K562 (cell line): ENCODE results near the gene EGR1. TPM values are rescaled to one million over a fixed set of nuclear protein-coding genes. Genes with fewer than 3 reads are reported as not detected.

Experiments
- ATAC-seq: fragments of 200-7000 bp; cut with Tn5 transposase; 3 replicates; pipeline ENCODE4 v1.9.1; 2020; ENCODE audit warnings: moderate library complexity
- BruUV-seq: library from RNA; stranded (reverse); fragments of 400-500 nt; replicated peaks from 2 replicates; lab custom pipeline; 2021; lab: Mats Ljungman, UMichigan
- CTCF ChIA-PET: fragments of 300-600 bp; formaldehyde crosslinking; extraction: SDS; loops from one replicate; lab custom pipeline; 2021; ENCODE audit warnings: low intra/inter-chr PET ratio; lab: Yijun Ruan, JAX
- POLR2A ChIA-PET: fragments of 300-600, 350-650 bp; sonication (Branson Sonifier 250); formaldehyde crosslinking; extraction: SDS; loops from one replicate; lab custom pipeline; 2021; ENCODE audit warnings: antibody characterized with exemption, inconsistent platforms; lab: Yijun Ruan, JAX
- DNase-seq, 4 experiments: peaks; one replicate each; pipeline versions ENCODE4 v3.0.0 to v3.0.0-alpha.2; 2011 to 2018; ENCODE audit warnings: low spot score in 3 of 4, mixed read lengths in 3 of 4; ENCODE audit errors: extremely low read depth in 1 of 4
- FAIRE-seq: peaks from 2 replicates; lab custom pipeline; 2011; peaks lifted over from hg19 to GRCh38; lab: Jason Lieb, UNC
- H2AFZ ChIP-seq: 2 replicates; pipeline ENCODE4 v1.6.0; 2011; ENCODE audit warnings: low read depth, low read length, control low read depth, inconsistent platforms
- H3K27ac ChIP-seq: fragments of 200-600 bp; 3 replicates; pipeline ENCODE4 v1.8.0; 2011; ENCODE audit warnings: low read depth, mild to moderate bottlenecking, control low read depth, inconsistent platforms, low read length, moderate library complexity, mixed read lengths; ENCODE audit errors: extremely low read depth
- H3K27me3 ChIP-seq, 2 experiments: fragments of 300-600 bp in 1 of 2; 2 replicates in 1 of 2; 3 replicates in 1 of 2; pipeline versions ENCODE4 v1.6.0 to v1.8.0; 2011; ENCODE audit warnings: inconsistent platforms in 2 of 2, low read length in 2 of 2, mild to moderate bottlenecking in 1 of 2, mixed read lengths in 1 of 2, moderate library complexity in 1 of 2; ENCODE audit not compliant: control insufficient read depth in 2 of 2, insufficient read depth in 2 of 2
- H3K36me3 ChIP-seq: fragments of 300-600 bp; 3 replicates; pipeline ENCODE4 v1.8.0; 2011; ENCODE audit warnings: mild to moderate bottlenecking, low read length, inconsistent platforms; ENCODE audit not compliant: control insufficient read depth, insufficient read depth
- H3K4me1 ChIP-seq, 2 experiments: fragments of 200-600 bp in 1 of 2; replicated peaks in 1 of 2; 2 replicates in 1 of 2; 3 replicates in 1 of 2; pipeline versions ENCODE4 v1.5.1 to v1.8.0; 2011; ENCODE audit warnings: inconsistent platforms in 2 of 2, low read length in 2 of 2, mild to moderate bottlenecking in 1 of 2, mixed read lengths in 1 of 2, moderate library complexity in 1 of 2; ENCODE audit not compliant: control insufficient read depth in 2 of 2, insufficient read depth in 2 of 2
- H3K4me2 ChIP-seq: 2 replicates; pipeline ENCODE4 v1.6.1; 2011; ENCODE audit warnings: low read length, control low read depth, inconsistent platforms, mixed read lengths; ENCODE audit not compliant: insufficient read depth
- H3K4me3 ChIP-seq: fragments of 200-600 bp; sonication (generic), shearing (Covaris generic); 2 replicates; pipeline ENCODE4 v1.5.1; 2016; ENCODE audit warnings: control low read depth, inconsistent platforms
- H3K79me2 ChIP-seq: fragments of 200-600 bp; 3 replicates; pipeline ENCODE4 v1.8.0; 2011; ENCODE audit warnings: low read length, inconsistent platforms; ENCODE audit not compliant: control insufficient read depth, insufficient read depth
- H3K9ac ChIP-seq, 2 experiments: 2 replicates each; pipeline versions ENCODE4 v1.6.0 to v1.6.1; 2011; ENCODE audit warnings: low read depth in 2 of 2, low read length in 2 of 2, control low read depth in 1 of 2, inconsistent platforms in 1 of 2, mild to moderate bottlenecking in 1 of 2, mixed read lengths in 1 of 2; ENCODE audit not compliant: insufficient read depth in 1 of 2
- H3K9me1 ChIP-seq: one replicate; pipeline ENCODE4 v1.6.0; 2011; ENCODE audit warnings: inconsistent platforms, mild to moderate bottlenecking, low read length, moderate library complexity; ENCODE audit not compliant: control insufficient read depth, insufficient read depth
- H3K9me3 ChIP-seq: replicated peaks from 2 replicates; pipeline ENCODE4 v1.5.1; 2011; ENCODE audit warnings: low read depth, low read length, inconsistent platforms; ENCODE audit not compliant: control insufficient read depth, insufficient read depth
- H4K20me1 ChIP-seq: replicated peaks from 2 replicates; pipeline ENCODE4 v1.6.1; 2011; ENCODE audit warnings: low read length, inconsistent platforms, mixed read lengths; ENCODE audit not compliant: control insufficient read depth, insufficient read depth
- ADNP ChIP-seq: fragments of 200-800 bp; sonication (Bioruptor generic); IDR thresholded peaks from 2 replicates; pipeline ENCODE4 v1.6.1; 2016; ENCODE audit warnings: missing genetic modification characterization, missing compliant biosample characterization
- CCAR2 ChIP-seq: fragments of 200-400 bp; formaldehyde crosslinking; IDR thresholded peaks from 2 replicates; pipeline ENCODE4 v1.6.1; 2017; ENCODE audit warnings: mild to moderate bottlenecking, low read depth, low read length
- ETV5 ChIP-seq: sonication (generic); formaldehyde crosslinking; IDR thresholded peaks from 2 replicates; pipeline ENCODE4 v1.4.0; 2020; ENCODE audit warnings: low read depth, mild to moderate bottlenecking, missing genetic modification reagents
- KLF13 ChIP-seq: fragments of 450-650 bp; IDR thresholded peaks from 2 replicates; pipeline ENCODE4 v1.6.1; 2016; ENCODE audit warnings: missing genetic modification characterization, low read depth, mild to moderate bottlenecking, missing compliant biosample characterization, moderate library complexity, borderline replicate concordance
- MAFG ChIP-seq: fragments of 450-650 bp; conservative IDR thresholded peaks from 2 replicates; pipeline ENCODE4 v1.6.1; 2016; ENCODE audit warnings: missing genetic modification characterization, missing compliant biosample characterization
- MAZ ChIP-seq, 2 experiments: fragments of 450-650 bp in 1 of 2; sonication (generic) in 1 of 2; formaldehyde crosslinking; IDR thresholded peaks in 1 of 2; conservative IDR thresholded peaks in 1 of 2; 2 replicates each; pipeline versions ENCODE4 v1.4.0 to v1.5.0; 2020; ENCODE audit warnings: mild to moderate bottlenecking in 1 of 2, missing genetic modification reagents in 1 of 2
- NFATC3 ChIP-seq: fragments of 450-650 bp; IDR thresholded peaks from 2 replicates; pipeline ENCODE4 v1.6.1; 2017; ENCODE audit warnings: mild to moderate bottlenecking
- NFIC ChIP-seq: fragments of 450-650 bp; IDR thresholded peaks from 2 replicates; pipeline ENCODE4 v1.6.1; 2017; ENCODE audit warnings: mild to moderate bottlenecking, inconsistent platforms
- RCOR1 ChIP-seq, 2 experiments: IDR thresholded peaks; 2 replicates each; pipeline ENCODE4 v1.6.1; 2012; ENCODE audit warnings: low read depth in 2 of 2, low read length in 2 of 2, borderline replicate concordance in 1 of 2, improper control_type of control experiment in 1 of 2
- SMC3 ChIP-seq: conservative IDR thresholded peaks from 2 replicates; pipeline ENCODE4 v1.6.1; 2011; ENCODE audit warnings: low read depth, low read length, improper control_type of control experiment; ENCODE audit not compliant: insufficient read depth
- SP1 ChIP-seq: sonication (generic); formaldehyde crosslinking; IDR thresholded peaks from 2 replicates; pipeline ENCODE4 v1.8.1; 2022; ENCODE audit warnings: mild to moderate bottlenecking, missing genetic modification reagents
- STAT5A ChIP-seq: IDR thresholded peaks from 2 replicates; pipeline ENCODE4 v1.6.1; 2012; ENCODE audit warnings: low read length, inconsistent platforms, borderline replicate concordance
- ZNF316 ChIP-seq: fragments of 450-650 bp; IDR thresholded peaks from 2 replicates; pipeline ENCODE4 v1.6.1; 2016
- WGBS: fragments of 100-300 bp; shearing (Covaris generic); methylation state at CpG from one replicate; pipeline ENCODE4 v1.1.6; 2016; ENCODE audit warnings: low coverage, mixed read lengths; ENCODE audit not compliant: insufficient coverage; ENCODE audit errors: missing lambda C conversion rate; 5-methylcytosine and 5-hydroxymethylcytosine counted together
- in situ Hi-C: fragments of 300-500 bp; cut with MboI; formaldehyde crosslinking; loops from 4 replicates; pipeline ENCODE4 v1.15.0; 2018; ENCODE audit warnings: inconsistent platforms, mixed read lengths
- intact Hi-C: fragments of 100-400 bp; cut with micrococcal nuclease; formaldehyde crosslinking; loops from 2 replicates; pipeline ENCODE4 v1.14.2; 2022
- polyA plus RNA-seq, 8 experiments: library from polyadenylated mRNA; depleted of rRNA in 4 of 8; stranded (reverse) in 5 of 8; unstranded in 3 of 8; fragments of >200 nt; fragmentation: Nextera tagmentation in 2 of 8; fragmentation: Illumina TruSeq in 1 of 8; extraction: Ambion mirVana in 2 of 8; extraction: Trizol in 1 of 8; gene quantifications; 2 replicates each; pipeline versions ENCODE4 v1.2.1 to v1.2.3, GENCODE V29; 2011 to 2014; ENCODE audit warnings: inconsistent platforms in 1 of 8, missing spikeins in 1 of 8
- total RNA-seq, 7 experiments: library from RNA; depleted of rRNA in 6 of 7; stranded (reverse); fragments of >200 nt in 6 of 7; fragmentation: Illumina TruSeq in 2 of 7; extraction: Trizol in 2 of 7; gene quantifications; 2 replicates each; pipeline versions ENCODE4 v1.2.1 to v1.2.3, GENCODE V29; 2011 to 2021; ENCODE audit warnings: low replicate concordance in 1 of 7
- TF ChIP-seq, protein P1 (sequence below): sonication (generic); formaldehyde crosslinking; IDR thresholded peaks from 2 replicates; pipeline ENCODE4 v1.8.0; 2023; ENCODE audit warnings: mild to moderate bottlenecking, missing genetic modification reagents
- TF ChIP-seq, protein P2 (sequence below), 2 experiments: fragments of 450-650 bp; IDR thresholded peaks; 2 replicates each; pipeline ENCODE4 v1.6.1; 2016

EGR1 gene
- total and polyA plus RNA-seq, 9 of the 15 experiments (the other 6 are each of a cell fraction or from before 2014, with no cell fraction given), result 1.3 to 132 (median 21.5) TPM

DNA sequence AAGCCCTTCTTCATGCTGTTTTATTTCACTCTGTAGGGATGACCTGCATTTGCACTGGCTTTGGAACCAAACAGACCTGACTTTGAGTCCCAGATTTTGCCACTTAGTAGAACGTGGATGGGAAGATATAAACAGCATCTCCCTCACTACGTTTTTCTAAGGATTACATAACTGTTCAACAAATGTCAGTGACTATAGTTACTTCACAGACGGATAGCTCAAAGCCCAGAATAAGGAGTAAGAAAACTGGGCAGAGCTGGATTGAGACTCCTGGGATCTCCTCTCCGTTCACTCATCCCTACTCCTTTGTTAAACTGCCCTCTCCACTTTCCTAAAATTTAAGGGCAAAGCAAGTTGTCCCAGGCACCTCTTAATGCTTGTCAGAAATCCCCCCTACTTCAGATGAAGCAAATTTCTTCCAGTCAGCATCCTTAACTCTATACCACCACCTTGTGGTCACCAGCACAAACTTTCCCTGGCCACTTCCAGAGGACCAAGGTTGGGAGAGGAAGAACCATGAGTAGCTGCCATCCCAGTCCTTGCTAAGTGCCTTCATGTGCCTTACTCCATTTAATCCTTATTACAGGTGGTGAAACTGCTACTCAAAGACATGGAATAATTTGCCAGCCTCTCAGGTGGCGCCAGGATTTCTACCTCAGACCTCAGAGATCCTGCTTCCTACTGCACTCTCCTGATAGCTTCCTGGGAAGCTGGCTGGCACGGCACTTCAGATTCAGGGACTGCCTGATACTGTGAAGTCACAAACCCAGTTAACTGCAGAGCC lies 38.4 kb downstream of the EGR1 start:
- peak; percentile 90 for FAIRE-seq
- H3K4me1 ChIP-seq, result peaks cover 0 to 2% of the 10 kb centered on the region in 2 experiments; a peak in 1 of 5 replicates
- H3K9ac ChIP-seq, result no peak overlapping the region
- intact Hi-C loops (loop anchor here (1.0 to 2.0 kb wide), 4 partner anchors 39 to 323 kb away; no protein-coding TSS in a partner anchor), in situ Hi-C loops (loop anchor here (5.0 kb wide), 1 partner anchor 41 kb away; no protein-coding TSS in a partner anchor)
- no TSS peak for BruUV-seq
- peaks cover 29% of the 10 kb centered on the region for H3K36me3 ChIP-seq
- POLR2A ChIA-PET, result interaction anchor here (0.6 to 5.2 kb wide), 23 partner anchors 8 to 151 kb away, joined by 3 to 46 read pairs (median 6); partner anchors contain the start of genes EGR1, ETF1 and KDM3B
- no peaks in the 10 kb centered on the region for H3K27me3 ChIP-seq
- H3K4me2 ChIP-seq, result no peak overlapping the region
- no peaks in the 10 kb centered on the region for H3K9me3 ChIP-seq
- peak; percentile 74 to 80 (median 77) for DNase-seq
- H4K20me1 ChIP-seq, result no peaks in the 10 kb centered on the region; the same call in 1 of the 2 replicates
- no peak overlapping the region for H3K27ac ChIP-seq
- no peak overlapping the region for H3K4me3 ChIP-seq
- no peaks in the 10 kb centered on the region for H3K9me1 ChIP-seq
- H3K79me2 ChIP-seq, result no peaks in the 10 kb centered on the region
- WGBS, result 25% methylated on average over 6 of the region's 6 CpGs
- H2AFZ ChIP-seq, result no peak overlapping the region
- ATAC-seq, result peak; percentile 81
- CTCF ChIA-PET, result interaction anchor here (0.7 to 5.4 kb wide), 3 partner anchors 39 to 324 kb away, joined by 3 to 57 read pairs (median 26); partner anchors contain the start of gene EGR1
- TF ChIP-seq ZNF316 (peak; percentile 92), MAZ (CRISPR knock-in tag; conservative IDR thresholded peaks at IDR 0.05 in 1 of 2, IDR thresholded peaks at IDR 0.05 in 1 of 2) (0 out of 4 replicates have a peak, but pooled peaks of 1 of the 2 experiments have one; percentile 39), ADNP (tag) (no peak), STAT5A (peak; percentile 25; the same call in 1 of the 2 replicates), CCAR2 (no peak), NFATC3 (0 out of 2 replicates have a peak, but pooled peaks have one; percentile 55), NFIC (0 out of 2 replicates have a peak, but pooled peaks have one; percentile 31), RCOR1 (IDR thresholded peaks at IDR 0.05; ENCODE audit: borderline replicate concordance in 1 of 2, low read depth in 2 of 2, low read length in 2 of 2) (peak in 1 of 2 experiments; percentile 47; a peak in 1 of 4 replicates), SP1 (CRISPR knock-in tag) (peak; percentile 30; the same call in 1 of the 2 replicates), MAFG (peak; percentile 58; the same call in 1 of the 2 replicates), SMC3 (peak; percentile 91), ETV5 (CRISPR knock-in tag) (no peak), KLF13 (tag) (peak; percentile 26; the same call in 1 of the 2 replicates)
- TF ChIP-seq, protein P1, sequence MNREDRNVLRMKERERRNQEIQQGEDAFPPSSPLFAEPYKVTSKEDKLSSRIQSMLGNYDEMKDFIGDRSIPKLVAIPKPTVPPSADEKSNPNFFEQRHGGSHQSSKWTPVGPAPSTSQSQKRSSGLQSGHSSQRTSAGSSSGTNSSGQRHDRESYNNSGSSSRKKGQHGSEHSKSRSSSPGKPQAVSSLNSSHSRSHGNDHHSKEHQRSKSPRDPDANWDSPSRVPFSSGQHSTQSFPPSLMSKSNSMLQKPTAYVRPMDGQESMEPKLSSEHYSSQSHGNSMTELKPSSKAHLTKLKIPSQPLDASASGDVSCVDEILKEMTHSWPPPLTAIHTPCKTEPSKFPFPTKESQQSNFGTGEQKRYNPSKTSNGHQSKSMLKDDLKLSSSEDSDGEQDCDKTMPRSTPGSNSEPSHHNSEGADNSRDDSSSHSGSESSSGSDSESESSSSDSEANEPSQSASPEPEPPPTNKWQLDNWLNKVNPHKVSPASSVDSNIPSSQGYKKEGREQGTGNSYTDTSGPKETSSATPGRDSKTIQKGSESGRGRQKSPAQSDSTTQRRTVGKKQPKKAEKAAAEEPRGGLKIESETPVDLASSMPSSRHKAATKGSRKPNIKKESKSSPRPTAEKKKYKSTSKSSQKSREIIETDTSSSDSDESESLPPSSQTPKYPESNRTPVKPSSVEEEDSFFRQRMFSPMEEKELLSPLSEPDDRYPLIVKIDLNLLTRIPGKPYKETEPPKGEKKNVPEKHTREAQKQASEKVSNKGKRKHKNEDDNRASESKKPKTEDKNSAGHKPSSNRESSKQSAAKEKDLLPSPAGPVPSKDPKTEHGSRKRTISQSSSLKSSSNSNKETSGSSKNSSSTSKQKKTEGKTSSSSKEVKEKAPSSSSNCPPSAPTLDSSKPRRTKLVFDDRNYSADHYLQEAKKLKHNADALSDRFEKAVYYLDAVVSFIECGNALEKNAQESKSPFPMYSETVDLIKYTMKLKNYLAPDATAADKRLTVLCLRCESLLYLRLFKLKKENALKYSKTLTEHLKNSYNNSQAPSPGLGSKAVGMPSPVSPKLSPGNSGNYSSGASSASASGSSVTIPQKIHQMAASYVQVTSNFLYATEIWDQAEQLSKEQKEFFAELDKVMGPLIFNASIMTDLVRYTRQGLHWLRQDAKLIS (CRISPR knock-in tag), result peak; percentile 50; the same call in 1 of the 2 replicates
- TF ChIP-seq, protein P2, sequence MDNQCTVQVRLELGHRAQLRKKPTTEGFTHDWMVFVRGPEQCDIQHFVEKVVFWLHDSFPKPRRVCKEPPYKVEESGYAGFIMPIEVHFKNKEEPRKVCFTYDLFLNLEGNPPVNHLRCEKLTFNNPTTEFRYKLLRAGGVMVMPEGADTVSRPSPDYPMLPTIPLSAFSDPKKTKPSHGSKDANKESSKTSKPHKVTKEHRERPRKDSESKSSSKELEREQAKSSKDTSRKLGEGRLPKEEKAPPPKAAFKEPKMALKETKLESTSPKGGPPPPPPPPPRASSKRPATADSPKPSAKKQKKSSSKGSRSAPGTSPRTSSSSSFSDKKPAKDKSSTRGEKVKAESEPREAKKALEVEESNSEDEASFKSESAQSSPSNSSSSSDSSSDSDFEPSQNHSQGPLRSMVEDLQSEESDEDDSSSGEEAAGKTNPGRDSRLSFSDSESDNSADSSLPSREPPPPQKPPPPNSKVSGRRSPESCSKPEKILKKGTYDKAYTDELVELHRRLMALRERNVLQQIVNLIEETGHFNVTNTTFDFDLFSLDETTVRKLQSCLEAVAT (IDR thresholded peaks at IDR 0.05), result 0 out of 4 replicates have a peak, but pooled peaks of 1 of the 2 experiments have one; percentile 34
